Spleen (tissue), 7 donors: ENCODE data around the gene GPR107.

Experiments used
- CTCF ChIP-seq, 11 experiments: fragments of 200-600 bp in 7 of 11; fragments of 450-650 bp in 4 of 11; sonication (generic) in 4 of 11; IDR thresholded peaks in 8 of 11; conservative IDR thresholded peaks in 3 of 11; 1 replicate in 7 of 11; 2 replicates in 4 of 11; pipeline versions ENCODE4 v1.4.0 to v1.8.0; 2016 to 2021; ENCODE audit warnings: antibody characterized with exemption in 11 of 11, inconsistent platforms in 4 of 11, mild to moderate bottlenecking in 1 of 11
- POLR2A ChIP-seq, 3 donors: fragments of 450-650 bp; IDR thresholded peaks; one replicate each; pipeline ENCODE4 v1.5.1; 2017; ENCODE audit warnings: antibody characterized with exemption in 3 of 3, mild to moderate bottlenecking in 1 of 3
- POLR2AphosphoS5 ChIP-seq, 3 donors: sonication (generic); formaldehyde crosslinking; IDR thresholded peaks; one replicate each; pipeline ENCODE4 v1.5.1; 2017; ENCODE audit warnings: antibody characterized with exemption in 3 of 3
- donor health status: DM: no; HTN: no; CAD: no; lungs with moderate emphysema.
- donor health status: DM: no; HTN: no; CAD: no.
- donor health status: DM: no; HTN: no; CAD: no.

GRCh38 chr9:130013326-130013725, 40.4 kb upstream of the GPR107 start:
- TF ChIP-seq CTCF (IDR thresholded peaks at IDR 0.05 in 8 of 11, conservative IDR thresholded peaks at IDR 0.05 in 3 of 11) (no peak), POLR2A (IDR thresholded peaks at IDR 0.05) (no peak), POLR2AphosphoS5 (IDR thresholded peaks at IDR 0.05) (no peak)
